Kidney (tissue), 14 donors: ENCODE data around the gene SH3RF3. TPM values are rescaled to one million over a fixed set of nuclear protein-coding genes. Genes with fewer than 3 reads are reported as not detected.

Experiments used
- DNase-seq, 5 donors: peaks; one replicate each; pipeline ENCODE4 v3.0.0-alpha.2; 2013 to 2020
- FAIRE-seq: peaks from 2 replicates; lab custom pipeline; 2012; peaks lifted over from hg19 to GRCh38; lab: Jason Lieb, UNC
- H3K27ac ChIP-seq, 2 donors: one replicate each; pipeline ENCODE4 v1.7.0; 2013; ENCODE audit warnings: low read depth in 2 of 2, low read length in 2 of 2, inconsistent platforms in 1 of 2
- H3K27me3 ChIP-seq: one replicate; pipeline ENCODE4 v1.7.1; 2013; ENCODE audit warnings: low read length, inconsistent platforms; ENCODE audit not compliant: control insufficient read depth, insufficient read depth
- H3K36me3 ChIP-seq, 3 donors: one replicate each; pipeline versions ENCODE4 v1.7.0 to v1.7.1; 2013; ENCODE audit warnings: low read length in 3 of 3, control low read depth in 1 of 3, inconsistent platforms in 1 of 3; ENCODE audit not compliant: insufficient read depth in 3 of 3, control insufficient read depth in 2 of 3
- H3K4me1 ChIP-seq, 3 donors: one replicate each; pipeline versions ENCODE4 v1.7.0 to v1.7.1; 2013; ENCODE audit warnings: low read length in 3 of 3, inconsistent platforms in 1 of 3, low read depth in 1 of 3; ENCODE audit not compliant: control insufficient read depth in 2 of 3, insufficient read depth in 2 of 3
- H3K4me3 ChIP-seq, 3 donors: one replicate each; pipeline versions ENCODE4 v1.7.0 to v1.8.1; 2013; ENCODE audit warnings: low read length in 3 of 3, control low read depth in 1 of 3, inconsistent platforms in 1 of 3
- H3K9ac ChIP-seq, 3 donors: one replicate each; pipeline versions ENCODE4 v1.7.0 to v1.7.1; 2013; ENCODE audit warnings: low read length in 3 of 3, control low read depth in 1 of 3, inconsistent platforms in 1 of 3
- H3K9me3 ChIP-seq, 3 donors: one replicate each; pipeline versions ENCODE4 v1.7.0 to v1.7.1; 2013; ENCODE audit warnings: low read length in 3 of 3, control low read depth in 1 of 3, inconsistent platforms in 1 of 3; ENCODE audit not compliant: control insufficient read depth in 2 of 3, insufficient read depth in 1 of 3
- intact Hi-C: fragments of 100-400 bp; cut with DNase I; formaldehyde crosslinking; loops from one replicate; pipeline ENCODE4 v1.11.1; 2022
- polyA plus RNA-seq: library from polyadenylated mRNA; stranded (reverse); fragments of 350-450 nt; fragmentation: Illumina TruSeq; extraction: RNeasy Lipid Tissue Mini Kit (QIAGEN cat#74804); gene quantifications from one replicate; pipeline ENCODE4 v1.2.3, GENCODE V29; 2014; ENCODE audit warnings: low read depth, low replicate concordance; ENCODE audit not compliant: insufficient read depth
- total RNA-seq: library from RNA; stranded (reverse); fragmentation: NEBNext Ultra II Directional; extraction: Animal tissue kit (Norgen Biotek cat#: 25700); gene quantifications from one replicate; pipeline ENCODE4 v1.2.1, GENCODE V29; 2021
- TF ChIP-seq, protein P1 (sequence below): IDR thresholded peaks from 3 replicates; pipeline ENCODE4 v1.5.1; 2012; ENCODE audit warnings: mild to moderate bottlenecking, moderate library complexity, borderline replicate concordance; ENCODE audit not compliant: insufficient read depth; ENCODE audit errors: extremely low read depth
- donor health status: control.
- donor health status: control.
- donor health status: control.
- donor health status: control.
- donor health status: control.
- donor health status: DM: yes; HTN: yes; CAD: no.
- donor health status: Normal renal cell carcinoma (clear cell type).

SH3RF3 gene
- total and polyA plus RNA-seq, 2 donors from 2014 or later: 1.7 to 10.7 TPM

DNA sequence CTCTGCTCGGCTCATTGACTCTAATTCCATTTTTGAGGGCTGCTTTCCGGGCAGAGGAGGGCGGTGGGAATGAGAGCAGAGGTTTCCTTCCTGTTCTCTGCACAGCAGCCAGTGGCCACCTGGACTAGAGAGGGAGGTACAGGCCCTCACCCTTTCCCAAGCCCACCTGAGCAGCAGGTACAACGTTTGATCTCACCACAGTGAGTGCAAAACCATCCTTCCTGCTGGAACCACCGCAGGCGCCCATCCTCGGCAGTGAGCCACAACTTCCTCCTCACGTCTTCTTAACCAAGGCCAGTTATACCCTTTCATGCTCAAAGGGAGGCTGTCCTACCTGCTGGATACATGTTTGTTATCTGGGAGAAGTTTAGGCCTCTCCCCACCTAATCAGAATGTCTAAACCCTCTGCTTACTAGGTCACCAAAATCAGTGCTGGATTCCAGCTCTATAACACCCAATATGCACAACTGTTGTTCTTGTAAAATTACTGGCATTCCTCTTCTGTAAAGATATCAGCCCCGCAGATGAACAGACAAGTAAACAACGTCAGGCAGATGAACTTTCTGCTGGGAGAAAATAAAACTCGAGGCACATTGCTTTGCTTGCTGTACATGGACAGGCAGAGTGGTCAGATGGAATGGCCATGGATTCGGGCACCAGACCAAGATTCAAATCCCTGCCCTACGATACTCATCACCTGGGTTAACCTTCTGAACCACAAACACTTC, 191.4 kb downstream of the SH3RF3 start:
- intact Hi-C loops: no loop called here
- Histone ChIP-seq H3K36me3 (no peaks in the 10 kb centered on the region), H3K9me3 (no peaks in the 10 kb centered on the region), H3K27me3 (no peaks in the 10 kb centered on the region), H3K4me3 (no peak overlapping the region), H3K27ac (no peak overlapping the region), H3K9ac (no peak overlapping the region), H3K4me1 (peaks cover 11 to 32% (median 18%) of the 10 kb centered on the region in 3 donors)
- DNase-seq (peak in 2 of 5 donors; percentile 40 to 44), FAIRE-seq (no peak)
- TF ChIP-seq, protein P1, sequence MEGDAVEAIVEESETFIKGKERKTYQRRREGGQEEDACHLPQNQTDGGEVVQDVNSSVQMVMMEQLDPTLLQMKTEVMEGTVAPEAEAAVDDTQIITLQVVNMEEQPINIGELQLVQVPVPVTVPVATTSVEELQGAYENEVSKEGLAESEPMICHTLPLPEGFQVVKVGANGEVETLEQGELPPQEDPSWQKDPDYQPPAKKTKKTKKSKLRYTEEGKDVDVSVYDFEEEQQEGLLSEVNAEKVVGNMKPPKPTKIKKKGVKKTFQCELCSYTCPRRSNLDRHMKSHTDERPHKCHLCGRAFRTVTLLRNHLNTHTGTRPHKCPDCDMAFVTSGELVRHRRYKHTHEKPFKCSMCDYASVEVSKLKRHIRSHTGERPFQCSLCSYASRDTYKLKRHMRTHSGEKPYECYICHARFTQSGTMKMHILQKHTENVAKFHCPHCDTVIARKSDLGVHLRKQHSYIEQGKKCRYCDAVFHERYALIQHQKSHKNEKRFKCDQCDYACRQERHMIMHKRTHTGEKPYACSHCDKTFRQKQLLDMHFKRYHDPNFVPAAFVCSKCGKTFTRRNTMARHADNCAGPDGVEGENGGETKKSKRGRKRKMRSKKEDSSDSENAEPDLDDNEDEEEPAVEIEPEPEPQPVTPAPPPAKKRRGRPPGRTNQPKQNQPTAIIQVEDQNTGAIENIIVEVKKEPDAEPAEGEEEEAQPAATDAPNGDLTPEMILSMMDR: no peak

DNA sequence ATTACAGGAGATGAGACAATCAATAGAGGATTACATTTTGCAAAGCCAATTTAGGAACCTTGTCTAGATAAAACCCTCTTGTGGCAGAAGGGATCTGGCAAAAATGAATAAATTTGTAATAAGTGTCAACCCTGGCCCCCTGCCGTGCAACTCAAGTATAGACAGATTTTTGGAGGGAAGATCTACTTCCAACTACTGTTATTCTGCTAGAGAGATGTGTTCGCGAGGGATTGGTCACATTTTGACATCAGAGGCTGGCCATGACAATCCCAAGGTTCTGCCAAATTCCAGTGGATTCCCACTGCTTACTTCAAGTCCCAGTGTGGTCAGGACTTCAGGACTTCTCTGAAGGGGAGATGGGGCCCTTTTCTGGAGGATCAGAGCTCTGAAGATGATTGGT, 192.6 kb downstream of the SH3RF3 start:
- H3K27me3 ChIP-seq: no peaks in the 10 kb centered on the region
- H3K27ac ChIP-seq: peak overlapping the region; percentile 71 to 86
- intact Hi-C loops: no loop called here
- no peak overlapping the region for H3K4me3 ChIP-seq
- no peaks in the 10 kb centered on the region for H3K9me3 ChIP-seq
- no peak for DNase-seq
- TF ChIP-seq, protein P1: no peak
- no peak for FAIRE-seq
- H3K36me3 ChIP-seq: no peaks in the 10 kb centered on the region
- H3K4me1 ChIP-seq: peaks cover 11 to 34% (median 18%) of the 10 kb centered on the region in 3 donors
- no peak overlapping the region for H3K9ac ChIP-seq

DNA sequence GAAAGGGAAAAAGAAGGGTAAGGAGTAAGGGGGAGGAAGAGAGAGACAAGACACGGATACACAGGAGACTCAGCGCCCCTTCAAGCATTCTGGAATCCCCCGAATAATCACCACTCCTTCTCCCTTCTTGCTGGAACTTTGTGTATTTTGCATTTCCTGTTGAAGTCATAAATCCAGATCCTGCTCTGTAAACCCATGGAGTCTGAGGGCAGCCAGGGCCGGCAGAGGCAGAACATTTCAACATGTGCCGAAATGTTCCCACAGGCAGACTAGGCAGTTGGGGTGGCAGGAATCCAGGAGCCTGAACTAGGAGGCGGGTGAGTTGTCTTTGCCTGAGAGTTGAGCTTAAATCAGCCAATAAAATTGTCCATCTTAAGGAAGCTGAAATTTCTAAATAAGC, 193.1 kb downstream of the SH3RF3 start:
- Histone ChIP-seq H3K9ac (peak overlapping the region in 1 of 3 donors; percentile 28), H3K27ac (peak overlapping the region; percentile 71 to 86), H3K27me3 (no peaks in the 10 kb centered on the region), H3K4me1 (peaks cover 11 to 34% (median 18%) of the 10 kb centered on the region in 3 donors), H3K36me3 (no peaks in the 10 kb centered on the region), H3K4me3 (no peak overlapping the region), H3K9me3 (no peaks in the 10 kb centered on the region)
- TF ChIP-seq, protein P1: no peak
- intact Hi-C loops: no loop called here
- DNase-seq (peak; percentile 57 to 96 (median 74)), FAIRE-seq (peak; percentile 77)
